Epithelial cell of umbilical artery (primary cell): ENCODE measurements around the gene ANKRD36C. TPM values are rescaled to one million over a fixed set of nuclear protein-coding genes. Genes with fewer than 3 reads are reported as not detected.

ENCODE experiments used
- total RNA-seq: library from RNA; depleted of rRNA; stranded (reverse); fragments of >200 nt; gene quantifications from 2 replicates; pipeline ENCODE4 v1.2.3, GENCODE V29; 2014

The ANKRD36C gene
- 98.4 and 107 TPM in 2 replicates for total RNA-seq

DNA sequence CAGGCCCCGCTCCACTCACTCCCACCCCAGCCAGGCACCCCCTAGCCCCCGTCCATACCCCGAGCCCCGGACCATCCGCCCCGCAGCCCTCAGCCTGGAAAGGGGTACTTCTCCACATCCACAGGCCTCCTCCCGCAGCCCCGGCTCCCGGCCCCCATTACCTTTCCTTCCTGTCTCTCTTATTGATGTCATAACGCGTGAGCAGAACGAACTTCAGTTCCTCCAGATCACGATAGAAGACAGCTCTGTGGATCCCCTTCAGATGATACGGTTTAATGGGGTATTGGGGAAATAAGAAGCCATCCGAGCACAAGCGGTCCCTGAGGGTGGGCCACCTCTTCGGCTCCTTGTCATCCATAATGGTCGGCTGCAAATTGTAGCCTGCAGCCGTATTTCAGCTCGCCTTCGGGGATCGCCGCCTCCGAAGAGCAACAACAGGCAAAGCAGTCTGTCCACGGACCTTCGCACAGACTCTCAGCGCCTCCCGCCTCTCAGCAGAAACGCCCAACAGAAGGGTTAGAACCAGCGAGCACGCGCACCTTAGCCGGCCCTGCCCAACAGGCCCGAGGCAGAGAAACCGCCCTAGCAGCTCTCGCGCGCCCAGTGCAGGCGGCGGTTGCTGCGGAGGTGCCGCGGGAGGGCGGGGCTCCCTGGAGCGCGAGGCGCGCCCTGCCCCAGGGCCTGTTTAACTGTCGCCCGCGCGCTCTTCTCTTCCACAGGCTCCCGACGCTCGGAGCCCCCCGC, at the start of gene ANKRD36C:
TSS of gene ANKRD36C (minus strand) at position 474 of the 744 bp plus-strand sequence. CDS start at position 358, 116 bp downstream.

DNA sequence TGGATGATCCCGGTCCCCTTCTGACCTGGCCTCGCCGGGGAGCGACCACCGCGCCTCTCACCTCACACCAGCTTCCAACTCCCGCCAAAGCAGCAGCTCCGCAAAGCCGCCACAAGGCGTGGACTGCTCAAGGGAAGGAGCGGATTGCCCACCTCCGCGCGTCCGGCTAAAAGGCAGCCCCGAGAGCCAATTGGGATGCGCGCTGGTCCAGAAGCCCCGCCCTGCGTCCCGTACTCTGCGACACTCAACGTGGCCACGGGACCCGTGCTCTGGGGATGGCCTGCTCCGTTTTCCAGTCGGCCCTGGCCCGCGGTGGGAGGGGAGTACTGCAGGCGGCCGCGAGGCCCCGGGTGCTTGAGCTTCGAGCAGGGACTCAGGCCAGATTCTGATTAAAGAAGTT, 43.2 kb upstream of the ANKRD36C start, which contains the start of gene GPAT2:
TSS of gene GPAT2 (minus strand) at position 125 of the 400 bp plus-strand sequence. CDS start 2,557 bp downstream, outside the sequence.

Other genes starting within 250 kb of the ANKRD36C start
- 8.8 and 10.3 TPM in 2 replicates for gene GPAT2, start 43.1 kb upstream of the ANKRD36C start, total RNA-seq
- gene ADRA2B, start 124.7 kb upstream of the ANKRD36C start, total RNA-seq, result not detected in 2 replicates
- not detected in 2 replicates for gene ASTL, start 146.7 kb upstream of the ANKRD36C start, total RNA-seq
- 0.61 and 0.65 TPM in 2 replicates for gene DUSP2, start 153.6 kb upstream of the ANKRD36C start, total RNA-seq
- 142 and 196 TPM in 2 replicates for gene STARD7, start 217.0 kb upstream of the ANKRD36C start, total RNA-seq